ENCODE data around the gene CLMN. TPM values are rescaled to one million over a fixed set of nuclear protein-coding genes. Genes with fewer than 3 reads are reported as not detected.
A peak's percentile ranks its signal among the peaks of the same experiment; 100 is the strongest.

The CLMN gene
- total RNA-seq, 1 donor from 2014 or later = 10.8 TPM

- no peak for DNase-seq (ENCODE audit: low spot score)
These were observed 181.9 kb downstream of the CLMN start for GRCh38 chr14:95137804-95138167.

DNA sequence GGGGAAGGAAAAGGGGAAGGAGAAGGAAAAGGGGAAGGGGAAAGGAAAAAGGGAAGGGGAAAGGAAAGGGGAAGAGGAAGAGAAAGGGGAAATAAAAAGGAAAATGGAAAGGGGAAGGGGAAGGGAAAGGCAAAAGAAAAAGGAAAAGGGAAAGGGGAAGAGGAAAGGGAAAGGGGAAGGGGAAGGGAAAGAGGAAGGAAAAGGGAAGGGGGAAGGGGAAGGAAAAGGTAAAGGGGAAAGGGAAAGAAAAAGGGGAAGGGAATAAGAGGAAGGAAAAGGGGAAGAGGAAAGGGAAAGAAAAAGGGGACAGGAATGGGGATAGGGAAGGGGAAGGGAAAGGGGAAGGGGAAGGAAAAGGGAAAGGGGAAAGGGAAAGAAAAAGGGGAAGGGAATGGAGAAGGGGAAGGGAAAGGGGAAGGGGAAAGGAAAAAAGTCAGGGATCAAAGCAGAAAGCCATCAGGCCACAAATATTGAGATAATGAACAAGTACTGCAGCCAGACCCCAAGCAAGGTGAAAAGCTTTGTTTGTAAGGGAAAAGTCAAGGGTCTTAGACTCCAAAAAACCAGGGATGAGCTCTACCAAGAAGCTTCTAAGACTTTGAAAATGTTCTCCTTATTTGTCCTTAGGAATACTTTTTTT, 182.4 kb downstream of the CLMN start:
- no peak for DNase-seq (ENCODE audit: low spot score)

DNA sequence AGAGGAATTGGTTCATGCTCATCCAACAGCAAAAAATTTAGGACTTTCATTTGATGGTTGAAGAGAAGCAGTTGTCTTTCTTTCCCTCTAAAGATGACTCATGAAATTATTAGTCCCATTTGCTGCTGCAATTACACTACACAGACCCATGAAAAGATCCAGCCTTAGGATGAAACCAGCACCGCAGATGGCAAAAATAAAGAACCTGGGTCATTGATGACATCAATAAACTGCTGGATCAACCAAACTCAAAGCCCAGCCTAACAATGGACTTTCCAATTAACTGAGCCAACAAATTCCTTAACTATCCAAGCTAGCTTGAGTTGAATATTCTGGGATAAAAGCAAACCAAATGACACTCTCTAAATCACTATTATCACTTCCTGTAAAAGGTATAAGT, 183.1 kb downstream of the CLMN start:
- DNase-seq (ENCODE audit: low spot score) = peak; percentile 23

- no peak for DNase-seq (ENCODE audit: low spot score)
These were observed 185.3 kb downstream of the CLMN start for GRCh38 chr14:95134304-95134933.

DNA sequence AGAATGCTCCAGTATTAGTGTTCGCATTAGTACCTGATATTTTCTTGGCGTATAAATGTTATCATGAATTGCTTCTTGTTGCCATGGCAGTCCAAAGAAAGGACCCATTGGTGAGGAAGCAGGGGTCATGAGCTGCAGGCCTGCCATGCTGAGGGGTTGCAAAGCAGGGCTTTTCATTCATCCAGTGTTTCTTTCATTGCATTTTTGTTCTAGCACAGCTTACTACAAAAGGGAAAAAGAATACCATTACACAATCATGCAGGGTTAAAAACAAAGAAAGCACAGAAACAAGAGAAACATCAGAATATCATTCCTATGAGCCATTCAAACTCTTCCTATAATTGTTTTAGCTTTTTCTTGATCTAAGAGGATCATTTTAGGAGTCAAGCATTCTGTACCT, 186.4 kb downstream of the CLMN start:
- no peak for DNase-seq (ENCODE audit: low spot score)

DNA sequence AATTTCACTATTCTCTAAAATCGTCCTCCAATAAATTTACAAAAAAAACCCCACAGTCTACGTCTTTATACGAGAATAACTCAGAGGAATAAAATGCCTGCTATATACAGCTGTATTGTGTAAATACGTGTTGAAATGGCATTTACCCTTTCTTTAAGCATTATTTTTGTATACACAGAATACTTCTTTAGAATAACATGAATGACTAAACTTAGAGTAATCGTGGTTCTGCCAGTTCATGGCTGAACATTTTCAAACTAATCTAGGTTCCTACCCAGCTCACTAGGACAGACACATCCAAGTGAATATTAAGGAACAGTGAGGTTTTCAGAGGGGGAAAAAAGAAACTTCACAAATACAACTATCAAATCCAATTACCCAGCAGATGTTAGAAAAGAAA, 186.9 kb downstream of the CLMN start:
- DNase-seq (ENCODE audit: low spot score) = no peak

Other genes starting within 250 kb of the CLMN start
- gene DICER1, start 162.4 kb downstream of the CLMN start, total RNA-seq (ENCODE audit: insufficient read depth, low replicate concordance) = 319 TPM
- 17.1 TPM for gene SYNE3, start 196.7 kb upstream of the CLMN start, total RNA-seq (ENCODE audit: insufficient read depth, low replicate concordance)
- gene GLRX5, start 215.1 kb upstream of the CLMN start, total RNA-seq (ENCODE audit: insufficient read depth, low replicate concordance) = 67.9 TPM